ENCODE results near the gene PYGO2.

The PYGO2 gene

DNA sequence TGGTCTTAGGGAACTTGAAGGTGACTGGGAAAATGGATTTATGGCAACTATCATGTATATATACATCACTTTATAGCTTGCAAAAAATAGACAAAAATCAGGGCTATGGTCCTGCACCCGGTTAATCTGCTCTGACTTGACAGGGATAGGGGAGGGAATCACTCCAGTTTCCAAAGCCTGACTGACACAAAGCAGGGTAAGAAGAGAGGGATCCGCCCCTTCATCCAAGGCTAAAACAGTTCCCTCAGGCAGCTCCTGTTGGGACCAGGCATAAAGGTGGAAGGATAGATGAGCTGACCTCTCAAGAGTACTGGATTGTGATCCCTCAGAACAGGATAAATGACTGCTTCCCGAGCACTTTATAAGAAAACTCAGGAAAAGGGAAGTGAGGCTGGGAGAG, 7.0 kb downstream of the PYGO2 start:
- Histone ChIP-seq H3K27ac (ENCODE audit: insufficient read depth, low read length, poor library complexity, severe bottlenecking) (peak overlapping the region; percentile 99), H3K4me1 (ENCODE audit: control insufficient read depth, insufficient read depth, low read length, poor library complexity, severe bottlenecking) (peaks cover 61% of the 10 kb centered on the region)

DNA sequence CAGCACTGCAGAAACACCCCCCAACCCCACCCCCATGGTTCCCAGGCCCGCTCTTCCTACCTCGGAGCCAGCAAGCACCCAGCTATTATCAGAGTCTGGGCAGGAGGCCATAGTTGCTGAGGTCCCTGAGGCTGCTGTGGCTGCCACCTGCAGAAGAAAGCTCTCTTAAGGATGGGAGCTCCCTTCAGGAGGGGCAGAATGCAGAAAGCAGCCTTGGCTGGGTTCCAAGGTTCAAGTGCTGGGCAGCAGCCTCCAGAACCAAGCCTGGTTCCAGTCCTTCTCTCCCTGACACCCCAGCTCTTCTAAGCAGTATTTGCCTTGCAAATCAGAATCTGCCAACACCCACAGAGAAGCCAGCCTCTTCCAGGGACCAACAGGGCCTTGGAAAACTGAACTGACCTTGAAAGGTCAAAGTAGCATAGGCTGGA, 8.0 kb downstream of the PYGO2 start:
- Histone ChIP-seq H3K27ac (ENCODE audit: insufficient read depth, low read length, poor library complexity, severe bottlenecking) (peak overlapping the region; percentile 99), H3K36me3 (ENCODE audit: control insufficient read depth, insufficient read depth, low read length) (peaks cover 22% of the 10 kb centered on the region), H3K4me1 (ENCODE audit: control insufficient read depth, insufficient read depth, low read length, poor library complexity, severe bottlenecking) (peaks cover 61% of the 10 kb centered on the region), H3K27me3 (replicated peaks; ENCODE audit: control insufficient read depth, insufficient read depth, low read length, poor library complexity, severe bottlenecking) (no peaks in the 10 kb centered on the region), H3K4me3 (ENCODE audit: insufficient read depth, low read depth, low read length, poor library complexity, severe bottlenecking) (peak overlapping the region; percentile 43), H3K9me3 (ENCODE audit: control insufficient read depth, low read length) (no peaks in the 10 kb centered on the region)
- no peak for DNase-seq

More for the DNA sequence above, 7.0 kb downstream of the PYGO2 start:
- H3K36me3 ChIP-seq (ENCODE audit: control insufficient read depth, insufficient read depth, low read length) = peaks cover 27% of the 10 kb centered on the region
- H3K4me3 ChIP-seq (ENCODE audit: insufficient read depth, low read depth, low read length, poor library complexity, severe bottlenecking) = peak overlapping the region; percentile 43
- H3K27me3 ChIP-seq (replicated peaks; ENCODE audit: control insufficient read depth, insufficient read depth, low read length, poor library complexity, severe bottlenecking) = no peaks in the 10 kb centered on the region
- no peaks in the 10 kb centered on the region for H3K9me3 ChIP-seq (ENCODE audit: control insufficient read depth, low read length)
- no peak for DNase-seq

DNA sequence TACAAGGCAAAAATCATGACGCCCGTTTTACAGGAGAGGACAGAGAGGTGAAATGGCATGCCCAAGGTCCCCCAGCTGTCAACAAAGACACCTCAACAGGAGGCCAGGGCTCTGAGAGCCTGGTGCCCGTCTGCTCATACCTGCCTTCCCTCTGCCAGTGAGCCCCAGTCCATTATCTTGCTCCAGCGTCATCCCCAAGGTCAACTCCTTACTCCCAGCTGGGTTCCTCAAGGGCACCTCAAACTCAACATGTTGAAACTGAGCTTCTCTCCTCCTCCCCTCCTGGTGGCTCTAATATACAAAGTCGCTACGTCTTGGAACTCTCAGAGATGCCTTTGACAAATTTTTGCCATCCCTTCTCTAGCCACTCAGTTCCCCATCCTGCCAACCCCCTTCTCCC, 8.9 kb downstream of the PYGO2 start:
- peaks cover 24% of the 10 kb centered on the region for H3K36me3 ChIP-seq (ENCODE audit: control insufficient read depth, insufficient read depth, low read length)
- H3K27me3 ChIP-seq (replicated peaks; ENCODE audit: control insufficient read depth, insufficient read depth, low read length, poor library complexity, severe bottlenecking) = no peaks in the 10 kb centered on the region
- DNase-seq = no peak
- H3K9me3 ChIP-seq (ENCODE audit: control insufficient read depth, low read length) = no peaks in the 10 kb centered on the region
- H3K27ac ChIP-seq (ENCODE audit: insufficient read depth, low read length, poor library complexity, severe bottlenecking) = peak overlapping the region; percentile 99
- peaks cover 61% of the 10 kb centered on the region for H3K4me1 ChIP-seq (ENCODE audit: control insufficient read depth, insufficient read depth, low read length, poor library complexity, severe bottlenecking)
- peak overlapping the region; percentile 43 for H3K4me3 ChIP-seq (ENCODE audit: insufficient read depth, low read depth, low read length, poor library complexity, severe bottlenecking)

DNA sequence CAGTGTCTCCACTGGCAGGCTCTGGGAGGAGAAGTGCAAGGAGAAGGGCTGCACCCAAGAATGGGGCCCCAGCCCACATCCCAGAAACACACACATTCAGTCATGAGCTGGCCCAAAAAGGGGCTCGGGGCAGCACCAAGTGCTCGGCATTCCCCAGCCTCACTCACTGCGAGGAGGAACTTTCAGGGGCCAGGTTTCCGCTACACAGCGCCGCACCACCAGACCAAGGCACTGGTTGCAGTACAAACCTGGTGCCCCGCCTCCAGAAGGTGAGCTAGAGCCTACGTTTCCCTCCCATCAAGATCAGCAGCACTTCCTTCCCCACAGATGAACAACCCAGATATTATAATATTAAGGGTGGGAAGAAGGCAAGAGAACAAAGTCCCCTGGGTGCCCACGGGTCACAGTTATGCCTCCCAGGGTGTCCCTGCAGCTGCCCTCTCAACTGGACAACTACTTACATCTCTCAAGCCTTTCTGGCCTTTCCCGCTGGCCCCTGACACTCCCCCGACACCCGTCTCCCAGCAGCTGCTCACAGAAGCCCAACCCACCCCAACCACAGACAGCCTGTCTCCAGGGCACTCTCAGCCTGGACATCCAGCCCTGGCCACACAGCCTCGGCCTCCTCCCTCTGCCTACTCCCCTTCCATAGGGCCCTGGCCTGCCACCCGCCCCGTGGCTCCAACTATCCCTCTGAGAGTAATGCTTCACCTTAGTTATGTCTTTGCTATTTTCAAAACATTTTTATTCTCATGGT, 9.5 kb downstream of the PYGO2 start:
- H3K27me3 ChIP-seq (replicated peaks; ENCODE audit: control insufficient read depth, insufficient read depth, low read length, poor library complexity, severe bottlenecking) = no peaks in the 10 kb centered on the region
- DNase-seq = peak; percentile 64 to 70 (median 65)

DNA sequence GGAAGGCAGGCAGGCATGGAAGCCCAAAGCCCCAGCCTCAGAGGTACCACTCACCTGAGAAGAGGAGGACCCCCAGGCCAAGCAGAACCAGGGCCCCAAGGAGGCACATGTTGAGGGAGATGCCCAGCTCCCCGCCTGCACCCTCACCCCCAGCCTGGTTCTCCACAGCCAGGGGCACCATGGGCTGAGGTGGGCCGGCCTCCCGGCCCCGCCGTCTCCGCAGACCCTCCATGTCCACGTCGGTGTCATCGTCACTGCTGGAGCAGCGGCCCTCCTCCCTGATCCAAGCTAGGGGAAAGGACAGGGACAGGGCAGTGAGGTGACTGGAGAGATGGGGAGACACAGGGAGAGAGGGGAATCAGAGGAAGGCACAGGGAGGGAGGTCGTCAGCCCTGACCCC, 13.5 kb downstream of the PYGO2 start:
- H3K27me3 ChIP-seq (replicated peaks; ENCODE audit: control insufficient read depth, insufficient read depth, low read length, poor library complexity, severe bottlenecking) = no peaks in the 10 kb centered on the region
- peaks cover 58% of the 10 kb centered on the region for H3K36me3 ChIP-seq (ENCODE audit: control insufficient read depth, insufficient read depth, low read length)
- peak overlapping the region; percentile 53 for H3K27ac ChIP-seq (ENCODE audit: insufficient read depth, low read length, poor library complexity, severe bottlenecking)
- H3K4me1 ChIP-seq (ENCODE audit: control insufficient read depth, insufficient read depth, low read length, poor library complexity, severe bottlenecking) = peaks cover 47% of the 10 kb centered on the region
- no peak for DNase-seq
- no peaks in the 10 kb centered on the region for H3K9me3 ChIP-seq (ENCODE audit: control insufficient read depth, low read length)
- H3K4me3 ChIP-seq (ENCODE audit: insufficient read depth, low read depth, low read length, poor library complexity, severe bottlenecking) = no peak overlapping the region

More for the DNA sequence above, 9.5 kb downstream of the PYGO2 start:
- Histone ChIP-seq H3K4me3 (ENCODE audit: insufficient read depth, low read depth, low read length, poor library complexity, severe bottlenecking) (peak overlapping the region; percentile 43), H3K27ac (ENCODE audit: insufficient read depth, low read length, poor library complexity, severe bottlenecking) (peak overlapping the region; percentile 99), H3K9me3 (ENCODE audit: control insufficient read depth, low read length) (no peaks in the 10 kb centered on the region), H3K4me1 (ENCODE audit: control insufficient read depth, insufficient read depth, low read length, poor library complexity, severe bottlenecking) (peaks cover 61% of the 10 kb centered on the region), H3K36me3 (ENCODE audit: control insufficient read depth, insufficient read depth, low read length) (peaks cover 29% of the 10 kb centered on the region)

DNA sequence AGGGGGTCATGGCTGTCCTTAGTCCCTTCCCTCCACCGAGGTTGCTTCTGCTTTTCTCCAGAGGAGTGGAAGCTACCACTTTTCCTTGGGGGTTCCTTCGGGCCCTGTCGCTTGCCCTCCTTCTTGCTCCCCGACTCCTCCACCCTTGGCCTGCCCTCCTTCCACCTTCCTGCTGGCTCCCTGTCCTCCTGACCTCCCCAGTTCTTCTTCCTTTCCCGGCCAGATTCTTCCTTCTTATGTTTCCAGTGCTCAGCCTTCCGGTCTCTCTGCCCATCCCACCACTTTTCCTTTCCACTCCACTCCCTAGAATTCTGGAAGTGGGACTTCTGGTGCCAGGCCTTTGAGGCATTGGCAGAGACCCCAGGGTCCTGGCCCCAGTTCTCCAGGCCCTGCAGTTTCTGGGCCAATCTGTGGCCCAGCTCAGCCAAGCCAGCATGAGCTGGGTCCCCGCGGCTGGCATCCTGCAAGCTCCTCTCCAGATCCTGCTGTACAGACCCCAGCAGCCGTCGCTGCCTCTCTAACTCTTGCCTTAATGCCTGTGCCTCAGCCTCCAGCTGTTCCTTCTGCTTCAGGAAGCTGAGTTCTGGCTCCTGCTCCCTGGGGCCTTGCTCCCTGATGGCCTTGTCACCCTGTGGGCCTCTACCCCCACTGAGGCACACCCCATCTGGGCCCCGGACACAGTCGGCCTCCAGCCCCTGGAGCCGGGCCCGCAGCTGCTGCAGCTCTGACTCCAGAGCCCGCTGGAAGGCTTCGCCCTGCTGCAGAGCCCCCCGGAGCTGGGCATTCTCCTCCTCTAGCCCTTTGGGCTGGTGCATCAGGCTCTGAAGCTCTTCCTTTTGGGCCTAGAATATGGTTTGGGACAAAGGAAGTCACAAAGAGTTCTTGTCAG, 15.4 kb downstream of the PYGO2 start:
- Histone ChIP-seq H3K27me3 (replicated peaks; ENCODE audit: control insufficient read depth, insufficient read depth, low read length, poor library complexity, severe bottlenecking) (no peaks in the 10 kb centered on the region), H3K9me3 (ENCODE audit: control insufficient read depth, low read length) (no peaks in the 10 kb centered on the region), H3K4me1 (ENCODE audit: control insufficient read depth, insufficient read depth, low read length, poor library complexity, severe bottlenecking) (peaks cover 47% of the 10 kb centered on the region), H3K36me3 (ENCODE audit: control insufficient read depth, insufficient read depth, low read length) (peaks cover 54% of the 10 kb centered on the region), H3K4me3 (ENCODE audit: insufficient read depth, low read depth, low read length, poor library complexity, severe bottlenecking) (no peak overlapping the region), H3K27ac (ENCODE audit: insufficient read depth, low read length, poor library complexity, severe bottlenecking) (no peak overlapping the region)
- DNase-seq = no peak

- H3K4me1 ChIP-seq (ENCODE audit: control insufficient read depth, insufficient read depth, low read length, poor library complexity, severe bottlenecking) = peaks cover 47% of the 10 kb centered on the region
- no peaks in the 10 kb centered on the region for H3K27me3 ChIP-seq (replicated peaks; ENCODE audit: control insufficient read depth, insufficient read depth, low read length, poor library complexity, severe bottlenecking)
- H3K27ac ChIP-seq (ENCODE audit: insufficient read depth, low read length, poor library complexity, severe bottlenecking) = peak overlapping the region; percentile 80
- H3K9me3 ChIP-seq (ENCODE audit: control insufficient read depth, low read length) = no peaks in the 10 kb centered on the region
- no peak for DNase-seq
- peaks cover 47% of the 10 kb centered on the region for H3K36me3 ChIP-seq (ENCODE audit: control insufficient read depth, insufficient read depth, low read length)
- no peak overlapping the region for H3K4me3 ChIP-seq (ENCODE audit: insufficient read depth, low read depth, low read length, poor library complexity, severe bottlenecking)
Observed at GRCh38 chr1:154945160-154945961, 16.2 kb downstream of the PYGO2 start.

GRCh38 chr1:154944401-154945159, 17.0 kb downstream of the PYGO2 start:
- no peaks in the 10 kb centered on the region for H3K27me3 ChIP-seq (replicated peaks; ENCODE audit: control insufficient read depth, insufficient read depth, low read length, poor library complexity, severe bottlenecking)
- H3K4me1 ChIP-seq (ENCODE audit: control insufficient read depth, insufficient read depth, low read length, poor library complexity, severe bottlenecking) = peaks cover 50% of the 10 kb centered on the region
- H3K27ac ChIP-seq (ENCODE audit: insufficient read depth, low read length, poor library complexity, severe bottlenecking) = peak overlapping the region; percentile 80
- H3K9me3 ChIP-seq (ENCODE audit: control insufficient read depth, low read length) = no peaks in the 10 kb centered on the region
- DNase-seq = no peak
- H3K4me3 ChIP-seq (ENCODE audit: insufficient read depth, low read depth, low read length, poor library complexity, severe bottlenecking) = no peak overlapping the region
- H3K36me3 ChIP-seq (ENCODE audit: control insufficient read depth, insufficient read depth, low read length) = peaks cover 47% of the 10 kb centered on the region
